HepG2 (cell line): ENCODE measurements around the gene REEP3. TPM values are rescaled to one million over a fixed set of nuclear protein-coding genes. Genes with fewer than 3 reads are reported as not detected.

ENCODE experiments used
- ASH2L ChIP-seq: fragments of 300-600, 200-600 bp; sonication (generic); IDR thresholded peaks from 2 replicates; pipeline ENCODE4 v1.7.0; 2017; ENCODE audit warnings: low read depth, mild to moderate bottlenecking, moderate library complexity, mixed read lengths, low read length; ENCODE audit not compliant: insufficient read length
- ATF7 ChIP-seq, 2 experiments: fragments of 450-650 bp in 1 of 2; sonication (generic) in 1 of 2; formaldehyde crosslinking in 1 of 2; IDR thresholded peaks; 2 replicates each; pipeline versions ENCODE4 v1.4.0 to v1.6.1; 2016 to 2020; ENCODE audit warnings: antibody characterized with exemption in 1 of 2, mild to moderate bottlenecking in 1 of 2, missing genetic modification reagents in 1 of 2
- CBX1 ChIP-seq: IDR thresholded peaks from one replicate; pipeline ENCODE4 v1.6.1; 2016; ENCODE audit warnings: antibody characterized with exemption, low read depth
- FOXC1 ChIP-seq: sonication (generic); formaldehyde crosslinking; IDR thresholded peaks from 2 replicates; pipeline ENCODE4 v1.8.0; 2022; ENCODE audit warnings: mild to moderate bottlenecking, missing genetic modification reagents, borderline replicate concordance
- GLI4 ChIP-seq: sonication (generic); formaldehyde crosslinking; IDR thresholded peaks from 2 replicates; pipeline ENCODE4 v1.5.1; 2020; ENCODE audit warnings: missing genetic modification reagents, mild to moderate bottlenecking, moderate library complexity, borderline replicate concordance
- HOXD1 ChIP-seq: sonication (generic); formaldehyde crosslinking; IDR thresholded peaks from 2 replicates; pipeline ENCODE4 v1.5.0; 2020; ENCODE audit warnings: missing genetic modification reagents
- MAFG ChIP-seq: sonication (generic); formaldehyde crosslinking; IDR thresholded peaks from 2 replicates; pipeline ENCODE4 v1.5.1; 2020; ENCODE audit warnings: mild to moderate bottlenecking, missing genetic modification reagents
- MXD3 ChIP-seq: IDR thresholded peaks from 2 replicates; pipeline ENCODE4 v1.6.1; 2016; ENCODE audit warnings: mild to moderate bottlenecking, missing biosample characterization, missing genetic modification reagents
- POLR2AphosphoS2 ChIP-seq: IDR thresholded peaks from 2 replicates; pipeline ENCODE4 v1.6.1; 2011; ENCODE audit warnings: low read depth, low read length, improper control_type of control experiment
- RARA ChIP-seq: IDR thresholded peaks from 2 replicates; pipeline ENCODE4 v1.6.1; 2016; ENCODE audit warnings: missing genetic modification reagents, missing compliant biosample characterization
- REL ChIP-seq: sonication (generic); formaldehyde crosslinking; conservative IDR thresholded peaks from 2 replicates; pipeline ENCODE4 v1.8.0; 2022; ENCODE audit warnings: mild to moderate bottlenecking, missing genetic modification reagents, moderate library complexity
- RERE ChIP-seq: IDR thresholded peaks from 2 replicates; pipeline ENCODE4 v1.6.1; 2016; ENCODE audit warnings: low read depth, missing genetic modification reagents, missing compliant biosample characterization
- SALL2 ChIP-seq: sonication (generic); formaldehyde crosslinking; IDR thresholded peaks from 2 replicates; pipeline ENCODE4 v1.8.1; 2023; ENCODE audit warnings: mild to moderate bottlenecking, missing genetic modification reagents, inconsistent platforms
- SIN3B ChIP-seq: fragments of 150-350 bp; IDR thresholded peaks from 2 replicates; pipeline ENCODE4 v1.6.1; 2014; ENCODE audit warnings: low read length
- ZBTB33 ChIP-seq: sonication (generic); formaldehyde crosslinking; IDR thresholded peaks from 2 replicates; pipeline ENCODE4 v1.4.0; 2020; ENCODE audit warnings: missing genetic modification reagents
- ZC3H4 ChIP-seq: sonication (generic); formaldehyde crosslinking; IDR thresholded peaks from 2 replicates; pipeline ENCODE4 v1.4.0; 2020; ENCODE audit warnings: missing genetic modification reagents, borderline replicate concordance
- ZNF281 ChIP-seq: sonication (generic); formaldehyde crosslinking; IDR thresholded peaks from 2 replicates; pipeline ENCODE4 v1.4.0; 2020; ENCODE audit warnings: missing genetic modification reagents, borderline replicate concordance
- ZNF713 ChIP-seq: sonication (generic); formaldehyde crosslinking; IDR thresholded peaks from 2 replicates; pipeline ENCODE4 v1.4.0; 2020; ENCODE audit warnings: mild to moderate bottlenecking, missing genetic modification reagents
- ZNF761 ChIP-seq: sonication (generic); formaldehyde crosslinking; conservative IDR thresholded peaks from 2 replicates; pipeline ENCODE4 v1.4.0; 2020; ENCODE audit warnings: mild to moderate bottlenecking, missing genetic modification reagents
- polyA plus RNA-seq, 8 experiments: library from polyadenylated mRNA; depleted of rRNA in 3 of 8; stranded (reverse) in 7 of 8; unstranded in 1 of 8; fragments of >200 nt; fragmentation: Illumina TruSeq in 4 of 8; extraction: Trizol in 4 of 8; gene quantifications; 2 replicates each; pipeline versions ENCODE4 v1.2.1 to v1.2.3, GENCODE V29; 2011 to 2016; ENCODE audit warnings: low read depth in 4 of 8, missing spikeins in 1 of 8, mixed read lengths in 1 of 8; ENCODE audit not compliant: insufficient read depth in 1 of 8
- total RNA-seq, 5 experiments: library from RNA; depleted of rRNA; stranded (reverse); fragments of >200 nt; fragmentation: Illumina TruSeq; extraction: Trizol; gene quantifications; 2 replicates each; pipeline ENCODE4 v1.2.3, GENCODE V29; 2016; ENCODE audit warnings: low read depth in 1 of 5

The REEP3 gene
- total and polyA plus RNA-seq, 2 of the 13 experiments (the other 11 are each of a cell fraction or from before 2014, with no cell fraction given), result 7.1 to 31.4 TPM

- TF ChIP-seq RERE (no peak), FOXC1 (CRISPR knock-in tag) (no peak), MXD3 (no peak), ASH2L (no peak), ZNF761 (CRISPR knock-in tag) (no peak), ZNF713 (CRISPR knock-in tag) (no peak), ZNF281 (0 out of 2 replicates have a peak, but pooled peaks have one; percentile 39), HOXD1 (CRISPR knock-in tag) (no peak), MAFG (CRISPR knock-in tag) (no peak), CBX1 (no peak), SIN3B (no peak), REL (no peak), POLR2AphosphoS2 (no peak), GLI4 (CRISPR knock-in tag) (no peak), SALL2 (CRISPR knock-in tag) (0 out of 2 replicates have a peak, but pooled peaks have one; percentile 7), ZC3H4 (no peak), ZBTB33 (CRISPR knock-in tag) (no peak), ATF7 (IDR thresholded peaks at IDR 0.05) (no peak), ATF7 (CRISPR knock-in tag; IDR thresholded peaks at IDR 0.05) (no peak), RARA (CRISPR knock-in tag) (no peak)
Measured at GRCh38 chr10:63630085-63630930, 109.1 kb downstream of the REEP3 start (continued).
